HG03139 (cell line): ENCODE data around the gene SUFU.

Source experiments
- ATAC-seq: cut with Tn5 transposase; IDR thresholded peaks from one replicate; pipeline ENCODE4 v1.9.1; 2021; ENCODE audit not compliant: unreplicated experiment

The SUFU gene

DNA sequence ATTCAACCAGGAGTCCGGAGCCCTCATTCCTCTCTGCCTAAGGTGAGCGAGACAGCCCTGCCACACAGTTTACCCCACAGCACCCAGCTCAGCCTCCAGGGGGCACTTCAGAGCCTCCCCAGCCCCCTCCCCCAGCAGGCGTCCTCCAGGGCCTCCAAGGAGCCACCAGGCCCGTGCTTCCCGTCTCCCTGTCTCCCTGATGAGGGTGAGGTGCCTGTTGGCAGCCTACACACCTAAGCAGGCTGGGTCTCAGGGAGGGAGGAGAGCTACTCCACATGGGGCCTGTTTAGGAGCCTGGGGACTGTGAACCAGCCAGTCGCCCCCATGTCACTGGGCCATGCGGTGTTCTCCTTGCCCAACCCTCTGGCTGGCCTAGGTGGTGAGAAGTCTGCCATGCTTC lies 111.6 kb downstream of the SUFU start:
- ATAC-seq, result no peak

DNA sequence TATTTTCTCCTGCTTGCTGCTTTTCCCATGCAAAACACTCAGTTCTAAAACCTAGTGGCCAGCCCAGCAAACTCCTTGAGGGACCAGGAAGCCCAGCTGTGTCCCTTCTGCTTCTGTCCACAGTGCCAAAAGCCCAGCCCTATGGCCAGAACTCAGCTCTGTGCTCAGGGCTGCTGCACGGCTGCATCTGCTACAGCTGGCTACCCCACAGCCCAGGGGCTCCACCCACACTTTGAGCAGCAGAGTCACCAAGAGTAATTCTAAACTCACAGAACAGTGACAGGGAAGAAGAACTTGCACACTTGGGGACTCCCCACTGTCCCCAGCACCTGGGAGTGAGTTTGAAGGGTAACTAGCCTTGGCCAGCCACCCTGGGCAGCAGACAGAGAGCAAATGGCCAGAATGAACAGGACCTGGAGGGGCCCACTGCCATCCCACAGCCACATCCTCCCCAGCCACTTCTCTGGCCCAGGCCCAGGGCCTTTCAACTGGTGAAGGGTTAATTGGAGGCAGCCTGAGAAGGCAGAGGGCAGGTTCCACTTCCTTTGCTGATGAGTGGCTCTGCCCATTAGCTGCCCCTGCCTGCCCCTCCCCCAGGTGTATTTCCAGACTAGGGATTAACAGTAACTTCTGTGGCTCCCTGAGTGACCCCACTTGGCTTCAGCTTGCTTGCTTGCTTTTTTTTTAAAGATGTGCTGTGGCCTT lies 112.4 kb downstream of the SUFU start:
- no peak for ATAC-seq

DNA sequence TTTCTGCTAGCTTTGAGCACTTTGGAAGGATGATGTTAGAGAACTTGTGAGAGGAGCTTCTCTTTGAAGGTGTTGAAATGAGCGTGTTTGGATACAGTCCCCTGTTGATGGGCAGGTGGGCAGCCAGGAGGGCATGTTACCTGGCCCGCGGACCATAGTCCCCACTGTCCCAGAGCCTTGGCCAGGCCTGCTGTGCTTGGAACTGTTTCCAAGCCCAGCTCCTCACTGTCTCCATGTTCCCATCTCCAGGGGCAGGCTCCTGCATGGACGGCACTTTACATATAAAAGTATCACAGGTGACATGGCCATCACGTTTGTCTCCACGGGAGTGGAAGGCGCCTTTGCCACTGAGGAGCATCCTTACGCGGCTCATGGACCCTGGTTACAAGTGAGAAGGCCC lies 113.3 kb downstream of the SUFU start:
- ATAC-seq, result no peak

DNA sequence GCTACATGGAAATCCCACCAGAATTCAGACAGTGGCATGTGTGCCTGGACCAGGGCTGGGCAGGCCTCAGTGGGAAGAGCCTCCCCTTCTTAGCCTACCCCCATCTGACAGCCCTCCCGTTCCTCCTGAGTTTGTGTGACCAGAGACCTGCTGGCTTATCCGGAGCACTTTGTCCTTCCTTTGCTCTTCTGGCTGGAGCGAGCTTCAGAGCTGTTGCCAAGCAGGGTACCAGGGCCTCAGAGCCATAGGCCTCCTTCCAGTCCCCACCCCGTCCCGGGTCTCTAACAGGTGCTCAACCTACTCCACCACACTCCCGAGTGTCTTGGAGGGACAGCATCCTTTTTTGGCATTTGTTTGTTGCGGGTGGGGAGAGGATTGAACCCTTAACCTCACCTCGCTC lies 114.0 kb downstream of the SUFU start:
- no peak for ATAC-seq

DNA sequence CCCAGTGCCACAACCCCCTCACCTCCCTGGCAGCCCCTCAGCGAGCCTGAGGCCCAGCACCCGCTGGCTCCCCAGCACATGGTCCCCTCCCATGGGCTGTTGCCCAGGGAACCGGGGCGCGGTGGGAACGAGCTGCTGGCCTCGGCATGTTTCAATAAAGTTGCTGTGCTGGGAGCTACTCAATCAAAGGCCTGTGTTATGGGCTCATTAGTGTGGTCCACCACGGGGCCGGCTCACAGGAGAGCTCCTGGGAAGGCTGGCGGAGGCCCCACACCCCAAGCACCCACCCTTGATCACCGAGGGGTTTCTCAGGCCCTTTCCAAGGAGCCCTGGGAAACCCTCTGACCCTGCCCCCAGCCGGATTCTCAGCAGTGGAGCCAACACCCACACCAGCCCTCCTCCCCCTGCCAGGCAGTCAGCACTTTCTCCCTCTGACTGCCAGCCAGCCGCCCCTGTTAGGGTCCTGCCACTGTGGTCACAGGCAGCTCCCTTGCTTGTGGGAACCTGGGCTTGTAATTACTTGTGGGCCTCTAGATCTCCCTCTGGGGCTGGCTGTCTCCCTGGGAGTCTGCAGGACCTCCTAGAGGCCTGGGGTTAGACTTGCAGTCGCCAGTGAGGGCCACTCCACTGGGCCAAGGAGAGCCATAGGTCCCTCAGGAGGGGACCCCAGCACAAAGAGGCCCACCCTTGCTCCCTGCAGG lies 115.7 kb downstream of the SUFU start:
- ATAC-seq, result no peak

DNA sequence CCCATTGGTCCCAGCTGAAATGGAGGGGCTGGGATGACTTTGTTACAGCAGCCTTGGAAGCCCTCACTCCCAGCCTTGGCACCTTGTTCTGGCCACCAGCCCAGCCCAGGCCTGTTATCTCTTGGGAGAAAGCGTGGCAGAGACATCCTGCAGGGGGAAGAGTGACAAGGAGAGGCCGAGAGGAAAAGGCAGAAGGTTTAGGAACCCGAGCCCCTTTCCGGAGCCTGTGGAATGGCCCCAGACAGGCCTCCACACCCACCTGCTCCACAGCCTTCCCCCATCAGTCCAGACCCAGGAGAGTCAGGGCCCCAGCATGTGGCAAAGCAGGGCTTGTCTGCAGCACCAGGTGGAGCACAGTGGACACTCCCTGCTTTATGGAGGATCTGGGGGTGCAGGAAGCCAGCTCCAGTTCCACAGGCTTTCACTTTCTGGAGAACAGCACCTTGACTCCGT lies 116.4 kb downstream of the SUFU start:
- ATAC-seq, result no peak

DNA sequence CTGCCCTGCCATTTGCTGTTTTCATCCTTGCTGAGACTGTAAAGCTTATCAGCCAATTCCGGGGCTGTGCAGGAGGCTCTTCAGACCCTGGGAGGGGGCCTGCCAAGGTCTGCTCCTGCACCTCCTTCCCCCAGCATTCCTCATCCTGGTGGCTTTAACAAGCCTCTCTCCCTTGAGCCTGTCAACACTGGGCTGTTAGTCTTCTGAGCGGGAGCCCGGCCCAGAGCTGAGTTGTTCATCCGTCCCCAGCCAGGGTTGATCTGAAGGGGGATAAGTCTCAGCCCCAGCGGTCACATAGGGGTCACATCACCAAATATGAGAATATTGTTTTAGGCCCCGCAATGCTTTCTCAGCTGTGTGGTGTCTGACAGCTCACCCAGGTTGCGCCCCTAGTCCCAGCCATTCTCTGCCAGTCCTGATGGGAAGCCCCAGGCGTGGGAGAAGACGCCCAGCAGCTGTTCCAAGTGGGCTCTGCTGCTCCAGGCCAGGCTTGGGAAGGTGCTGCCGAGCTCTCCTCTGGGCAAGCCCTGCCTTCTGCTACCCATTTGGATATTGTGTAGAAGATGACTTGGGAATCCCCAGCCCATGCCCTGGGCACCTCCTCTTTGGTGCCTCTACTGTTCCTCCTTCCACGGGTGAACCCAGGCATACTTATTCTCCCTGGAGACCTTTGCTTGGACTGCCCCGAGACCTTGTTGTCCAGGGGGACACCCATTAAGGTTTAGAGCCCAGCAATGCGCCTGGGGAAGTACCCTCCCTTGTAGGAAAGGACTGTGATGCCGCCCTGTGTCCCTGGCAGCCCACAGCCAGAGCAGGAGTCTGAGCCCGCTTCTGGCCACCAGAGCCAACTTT lies 117.0 kb downstream of the SUFU start:
- ATAC-seq, result no peak

DNA sequence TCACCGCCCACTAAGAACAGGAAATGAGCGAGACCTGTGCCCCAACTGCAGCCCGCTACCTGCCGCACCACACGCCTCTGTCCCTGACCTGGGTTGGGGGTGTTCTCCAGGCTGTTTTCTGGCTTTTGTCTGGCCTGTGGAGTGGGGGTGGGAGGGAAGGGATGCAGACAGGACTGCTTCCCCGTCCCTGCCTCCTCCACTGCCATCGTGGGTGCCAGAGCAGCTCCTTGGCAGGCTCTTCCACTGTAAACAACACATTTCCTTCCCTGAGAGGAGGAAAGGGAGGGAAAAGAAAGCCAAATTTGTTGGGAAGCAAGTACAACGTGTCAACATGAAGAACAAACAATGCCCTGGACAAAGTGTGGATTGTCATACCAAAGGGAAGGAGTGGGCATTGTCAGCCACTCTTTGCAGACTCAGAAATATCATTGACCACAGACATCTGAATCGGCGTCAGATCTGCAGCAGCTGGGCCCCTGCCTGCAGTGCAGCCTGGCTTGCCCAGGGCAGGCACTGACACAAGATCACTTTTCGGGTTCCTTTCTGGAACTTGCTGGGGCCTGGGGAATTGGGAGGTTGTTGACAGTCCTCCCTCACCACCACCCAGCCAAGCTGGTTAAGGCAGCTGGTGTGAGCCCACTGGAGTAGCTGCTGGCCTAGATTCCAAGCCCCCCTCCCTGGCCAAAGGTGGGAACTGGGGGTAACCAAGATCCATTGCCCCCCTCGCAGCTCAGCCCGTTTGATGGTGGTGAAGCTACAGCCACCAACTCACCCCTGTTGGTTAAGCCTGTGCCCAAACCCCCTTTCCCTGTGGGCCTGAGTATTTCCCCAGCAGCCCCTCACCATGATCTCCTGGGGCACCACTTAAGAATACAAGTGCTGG lies 117.9 kb downstream of the SUFU start:
- no peak for ATAC-seq

DNA sequence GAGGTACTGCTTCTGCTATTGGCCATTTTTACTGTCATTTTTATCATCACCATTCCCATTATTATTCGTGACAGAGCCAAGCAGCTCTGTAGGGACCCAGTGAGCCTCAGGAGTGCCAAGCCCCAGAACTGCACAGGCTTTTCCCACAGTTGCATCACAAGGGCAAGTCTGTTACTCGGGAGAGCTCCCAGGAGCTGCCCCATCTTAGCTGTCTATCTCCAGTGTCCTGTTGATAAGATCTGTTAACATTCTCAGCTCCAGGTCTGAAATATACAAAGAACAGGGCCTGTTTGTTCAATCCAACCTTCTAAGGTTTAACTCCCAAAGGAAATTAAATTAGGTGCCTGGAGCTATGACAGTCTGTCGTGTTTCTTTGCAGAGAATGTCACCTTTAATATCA lies 120.3 kb downstream of the SUFU start:
- ATAC-seq, result no peak

DNA sequence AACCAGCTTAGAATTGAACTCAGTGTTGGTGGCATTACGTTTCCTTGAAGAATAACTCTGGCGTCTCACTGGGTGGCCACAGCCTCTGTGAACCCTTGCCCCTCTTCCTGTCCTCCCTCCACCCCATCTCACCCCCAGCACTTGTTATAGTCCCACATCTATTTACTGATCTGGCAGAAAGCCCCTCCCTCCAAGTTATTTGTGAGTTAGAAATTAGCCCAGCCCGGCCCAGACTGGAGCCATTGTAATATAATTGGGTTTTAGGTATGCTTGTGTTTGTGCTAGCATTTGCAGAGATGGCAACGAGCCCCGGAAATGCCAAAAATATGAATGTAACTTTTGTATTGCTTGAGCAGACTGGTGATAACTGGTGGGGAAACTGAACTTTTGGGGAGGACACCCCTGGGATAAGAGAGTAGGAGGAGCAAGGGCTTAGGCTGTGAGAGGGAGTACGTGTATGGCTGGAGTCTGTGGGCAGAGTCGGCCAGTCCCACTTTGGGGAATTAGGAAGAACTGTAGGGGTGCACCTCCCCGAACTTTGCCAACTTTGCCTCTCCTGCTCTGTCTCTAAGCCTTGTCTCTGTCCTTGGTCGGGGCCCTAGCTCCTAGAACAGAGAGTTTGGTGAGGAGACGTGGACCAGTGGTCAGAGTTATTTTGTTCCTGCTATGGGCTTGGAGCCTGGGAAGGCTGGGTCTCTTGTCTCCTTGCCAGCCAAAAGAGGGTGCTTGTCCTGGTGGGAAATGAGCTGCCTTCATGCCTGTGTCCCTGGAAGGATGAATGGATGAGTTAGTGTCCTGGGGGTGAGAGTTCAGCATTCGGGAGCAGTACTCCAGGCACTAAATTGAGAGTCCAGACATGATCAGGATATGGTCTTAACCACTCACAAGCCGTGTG lies 121.2 kb downstream of the SUFU start:
- ATAC-seq, result no peak

DNA sequence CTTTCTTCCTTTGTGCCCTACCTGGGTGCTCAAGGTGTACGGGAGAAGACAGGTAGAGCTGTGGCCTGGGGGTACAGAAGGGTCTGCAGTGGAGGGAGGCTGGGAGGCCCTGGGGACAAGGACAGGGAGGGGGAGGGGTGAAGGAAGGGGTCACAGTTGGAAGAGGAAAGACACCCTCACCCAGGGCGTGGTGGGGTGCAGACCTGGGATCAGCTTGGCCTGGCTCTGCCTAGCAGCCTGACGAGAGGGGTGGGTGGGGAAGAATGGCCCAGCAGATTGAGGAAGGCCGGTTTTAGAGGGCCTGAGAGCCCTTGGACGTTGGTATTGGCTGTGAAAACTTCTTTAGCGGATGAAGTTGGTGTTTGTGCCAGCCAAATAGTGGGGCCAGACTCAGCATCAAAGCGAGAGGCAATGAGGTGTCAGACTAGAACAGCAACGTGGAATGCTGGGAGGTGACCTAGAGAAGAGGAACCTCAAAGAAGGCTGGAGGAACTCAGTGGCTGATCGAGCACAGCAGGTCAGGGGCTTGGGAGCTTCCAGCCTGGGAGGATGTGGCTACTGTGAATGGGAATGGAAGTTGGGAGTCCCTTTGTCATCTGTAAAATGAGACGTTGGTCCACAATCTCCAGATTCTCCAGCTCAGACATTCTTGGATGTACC lies 122.4 kb downstream of the SUFU start:
- no peak for ATAC-seq

DNA sequence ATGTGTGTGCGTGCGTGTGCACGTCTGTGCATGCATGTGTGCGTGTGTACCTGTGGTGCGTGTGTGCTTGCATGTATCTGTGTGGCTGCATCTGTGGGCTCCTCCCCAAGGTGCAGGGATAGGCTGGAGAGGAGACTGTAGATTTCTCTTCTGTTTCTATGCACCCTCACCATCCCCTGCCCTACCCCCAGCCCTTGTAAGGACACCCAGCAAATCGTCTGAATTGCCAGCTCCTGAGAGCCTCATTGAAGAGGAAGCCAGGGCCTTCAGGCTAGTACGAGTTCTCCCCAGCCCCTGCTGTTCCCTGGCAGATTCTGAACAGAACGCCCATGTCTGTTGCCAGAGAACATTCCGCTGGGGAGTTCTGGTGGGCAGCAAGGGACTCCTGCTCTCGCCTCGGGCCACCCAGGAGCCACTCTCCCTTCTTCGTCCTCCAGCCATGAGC lies 123.5 kb downstream of the SUFU start:
- no peak for ATAC-seq

DNA sequence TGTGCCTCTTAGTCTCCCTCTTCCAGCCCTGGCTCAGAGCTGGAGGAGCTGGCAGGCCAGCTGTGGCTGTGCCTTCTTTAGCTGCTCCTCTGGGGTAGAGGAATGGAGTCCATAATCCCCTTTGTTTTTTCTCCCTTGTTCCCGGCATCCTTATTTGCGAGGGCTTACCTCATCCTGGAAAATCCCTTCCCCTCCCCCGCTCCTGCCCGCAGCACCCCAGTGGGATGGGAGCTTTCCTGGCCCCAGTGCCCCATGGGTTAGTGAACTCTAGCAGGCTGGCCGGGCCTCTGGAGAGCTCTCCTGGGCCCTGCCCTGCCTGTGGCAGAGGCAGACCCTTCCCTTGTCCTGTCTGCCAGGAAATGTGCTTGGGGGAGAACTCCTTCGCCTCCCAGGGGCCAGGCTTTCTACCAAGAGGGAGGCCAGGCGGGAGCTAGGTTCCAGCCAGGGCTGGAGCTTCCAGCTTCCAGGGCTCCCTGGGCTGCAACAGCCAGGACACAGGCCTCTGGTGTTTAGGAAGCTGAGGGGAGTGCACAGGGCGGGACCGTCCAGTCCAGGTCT lies 124.0 kb downstream of the SUFU start:
- no peak for ATAC-seq

DNA sequence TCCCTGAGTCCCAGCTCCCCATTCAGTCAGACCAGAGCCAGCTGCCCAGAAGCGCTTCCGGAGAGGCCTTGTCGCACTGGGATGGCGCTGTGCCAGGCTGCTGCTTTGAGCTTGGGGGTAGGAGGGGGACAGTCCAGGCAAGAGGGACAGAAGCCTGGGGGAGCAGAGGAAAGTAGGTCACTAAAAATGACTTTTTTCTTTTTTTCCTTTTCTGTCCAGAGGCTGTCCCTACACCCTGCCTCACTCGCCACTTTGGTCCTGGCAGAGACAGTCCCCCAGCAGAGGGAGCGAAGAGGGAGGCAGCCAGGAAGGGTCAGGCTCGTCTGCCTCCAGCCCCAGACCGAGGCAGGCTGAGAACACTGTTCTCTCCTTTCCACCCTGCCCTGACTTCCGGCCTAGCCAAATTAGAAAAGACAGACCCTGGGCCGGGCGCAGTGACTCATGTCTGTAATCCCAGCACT lies 124.7 kb downstream of the SUFU start:
- ATAC-seq, result no peak

DNA sequence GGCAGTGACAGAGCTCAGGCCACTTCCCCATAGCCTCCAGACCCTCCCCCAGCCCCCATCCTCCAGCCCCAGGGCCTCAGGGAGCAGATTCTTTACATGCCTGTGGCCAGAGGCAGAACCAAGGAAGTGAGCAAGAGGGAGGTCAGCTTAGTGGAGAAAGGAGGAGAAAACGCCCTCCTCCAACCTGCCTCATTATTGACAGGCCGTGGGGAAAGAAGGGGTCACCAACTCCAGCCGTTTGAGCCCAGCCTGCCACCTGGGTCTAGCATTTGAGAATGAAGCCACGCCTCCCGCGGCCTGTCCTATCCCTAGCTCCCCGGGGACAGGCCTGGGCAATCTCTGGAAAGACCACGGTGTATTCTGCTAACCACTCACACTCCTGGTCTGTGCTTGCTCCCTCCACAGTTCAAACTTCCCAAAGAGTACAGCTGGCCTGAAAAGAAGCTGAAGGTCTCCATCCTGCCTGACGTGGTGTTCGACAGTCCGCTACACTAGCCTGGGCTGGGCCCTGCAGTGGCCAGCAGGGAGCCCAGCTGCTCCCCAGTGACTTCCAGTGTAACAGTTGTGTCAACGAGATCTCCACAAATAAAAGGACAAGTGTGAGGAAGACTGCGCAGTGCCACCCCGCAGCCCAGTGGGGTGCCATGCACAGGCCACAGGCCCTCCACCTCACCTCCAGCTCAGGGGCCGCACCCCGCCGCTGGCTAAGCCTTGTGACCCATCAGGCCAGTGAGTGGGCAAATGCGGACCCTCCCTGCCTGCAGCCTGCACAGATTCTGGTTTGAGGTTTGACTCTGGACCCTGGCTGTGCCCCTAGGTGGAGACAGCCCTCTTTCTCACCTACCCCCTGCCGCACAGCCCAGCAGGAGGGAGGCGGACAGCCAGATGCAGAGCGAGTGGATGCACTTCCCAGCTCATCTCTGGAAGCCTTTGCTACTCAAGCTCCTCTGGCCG lies 126.2 kb downstream of the SUFU start:
- no peak for ATAC-seq

DNA sequence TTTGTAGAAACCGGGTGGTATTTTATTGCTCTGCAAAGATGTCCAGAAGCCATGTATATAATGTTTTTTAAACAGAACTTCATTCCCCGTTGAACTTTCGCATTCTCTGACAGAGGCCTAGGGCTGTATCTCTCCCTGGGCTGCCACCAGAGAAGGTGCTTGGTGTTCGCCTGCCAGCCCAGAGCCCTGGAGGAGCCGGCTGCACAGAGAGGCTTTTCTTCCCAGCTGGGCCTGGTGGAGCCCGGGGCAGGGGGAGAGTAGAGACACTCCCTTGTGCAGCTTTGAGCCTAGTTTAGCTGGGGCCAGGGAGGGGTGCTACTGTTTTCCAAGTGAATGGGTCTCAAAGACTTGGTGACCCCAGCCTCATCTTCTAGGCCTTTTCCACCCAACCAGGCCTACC lies 126.9 kb downstream of the SUFU start:
- ATAC-seq, result no peak

DNA sequence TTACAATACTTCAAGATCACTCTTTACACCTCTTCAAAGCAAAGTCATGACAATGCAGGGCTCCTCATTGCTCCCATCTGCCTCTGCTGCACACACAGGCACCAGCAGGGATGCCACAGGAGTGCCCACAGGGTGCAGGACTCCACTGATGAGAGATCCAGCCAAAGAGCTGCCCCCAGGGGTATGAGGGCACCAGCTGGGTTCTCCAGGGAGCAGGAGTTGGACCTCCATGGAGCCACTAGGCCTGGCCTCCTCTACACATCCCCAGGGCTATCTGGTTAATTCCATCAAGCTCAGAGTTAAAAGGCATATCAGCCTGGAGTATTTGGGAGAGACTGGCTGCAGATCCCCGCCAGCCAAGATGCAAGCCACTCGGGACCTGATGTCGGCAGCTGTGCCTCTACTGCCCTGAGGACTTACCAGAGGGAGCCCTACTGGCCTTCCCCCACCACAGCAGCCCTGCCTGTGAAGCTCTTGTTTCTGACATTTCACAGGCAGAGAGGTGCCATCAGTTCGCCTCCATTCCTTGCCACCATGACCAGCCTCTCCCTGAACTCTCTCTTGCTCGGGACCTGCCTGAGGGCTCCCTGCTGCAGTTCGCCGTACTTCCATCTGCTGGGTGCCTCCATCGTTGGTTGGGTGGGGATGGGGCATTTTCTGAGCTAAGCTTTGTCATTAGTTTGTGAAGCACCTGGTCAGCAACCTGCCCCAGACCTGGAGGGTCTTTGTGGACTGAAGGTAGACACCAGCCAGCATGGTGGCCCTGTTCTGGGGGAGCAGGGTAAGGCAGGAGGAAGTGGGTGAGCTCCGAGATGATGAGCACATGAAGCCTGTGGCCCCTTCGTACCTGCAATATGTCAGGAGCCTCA lies 128.0 kb downstream of the SUFU start:
- no peak for ATAC-seq
